GM12878 (cell line): ENCODE data around the gene NAAA. TPM values are rescaled to one million over a fixed set of nuclear protein-coding genes. Genes with fewer than 3 reads are reported as not detected.
"Not testable (repeated sequence)": the region's sequence is repeated elsewhere in the genome, so short reads cannot be mapped to it uniquely, and the experiment has no call there.

Experiments
- ATAC-seq: fragments of 200-7000 bp; cut with Tn5 transposase; 3 replicates; pipeline ENCODE4 v1.9.1; 2020; ENCODE audit warnings: mild to moderate bottlenecking, moderate library complexity
- BruUV-seq: library from RNA; stranded (reverse); fragments of 400-500 nt; replicated peaks from 2 replicates; lab custom pipeline; 2021; lab: Mats Ljungman, UMichigan
- CTCF ChIA-PET: fragments of 300-600 bp; sonication (Branson Sonifier 250); formaldehyde crosslinking; extraction: SDS; loops from one replicate; lab custom pipeline; 2021; ENCODE audit warnings: inconsistent platforms; lab: Yijun Ruan, JAX
- POLR2A ChIA-PET: fragments of 350-600 bp; formaldehyde crosslinking; extraction: SDS; loops from one replicate; lab custom pipeline; 2021; ENCODE audit warnings: inconsistent platforms; lab: Charles Lee
- RAD21 ChIA-PET: fragments of 300-600 bp; sonication (Branson Sonifier 250); formaldehyde crosslinking; loops from one replicate; lab custom pipeline; 2023; ENCODE audit warnings: antibody characterized with exemption; ENCODE audit not compliant: unreplicated experiment; lab: Charles Lee
- SMC1A ChIA-PET: fragments of 300-600 bp; sonication (Branson Sonifier 250); formaldehyde crosslinking; loops from one replicate; lab custom pipeline; 2023; ENCODE audit not compliant: unreplicated experiment, uncharacterized antibody; lab: Charles Lee
- DNase-seq: peaks from one replicate; pipeline ENCODE4 v3.0.0-alpha.2; 2011; ENCODE audit warnings: low read depth, low spot score
- FAIRE-seq: peaks from 3 replicates; lab custom pipeline; 2011; peaks lifted over from hg19 to GRCh38; lab: Jason Lieb, UNC
- H2AFZ ChIP-seq: 2 replicates; pipeline ENCODE4 v1.6.0; 2011; ENCODE audit warnings: low read depth, low read length, control low read depth; ENCODE audit not compliant: control insufficient read depth
- H3K27ac ChIP-seq: 2 replicates; pipeline ENCODE4 v1.5.1; 2011; ENCODE audit warnings: control low read depth; ENCODE audit not compliant: control insufficient read depth, insufficient read depth
- H3K27me3 ChIP-seq, 2 experiments: replicated peaks in 1 of 2; 2 replicates each; pipeline versions ENCODE4 v1.6.0 to v1.6.1; 2011; ENCODE audit warnings: low read length in 1 of 2; ENCODE audit not compliant: control insufficient read depth in 2 of 2, insufficient read depth in 2 of 2
- H3K36me3 ChIP-seq, 2 experiments: 2 replicates each; pipeline ENCODE4 v1.5.1; 2011; ENCODE audit warnings: low read length in 1 of 2; ENCODE audit not compliant: control insufficient read depth in 2 of 2, insufficient read depth in 2 of 2
- H3K4me1 ChIP-seq: 2 replicates; pipeline ENCODE4 v1.6.1; 2011; ENCODE audit warnings: mild to moderate bottlenecking, low read length, moderate library complexity, mixed read lengths; ENCODE audit not compliant: control insufficient read depth, insufficient read depth
- H3K4me2 ChIP-seq: 2 replicates; pipeline ENCODE4 v1.6.0; 2011; ENCODE audit warnings: control low read depth; ENCODE audit not compliant: control insufficient read depth, insufficient read depth
- H3K4me3 ChIP-seq: fragments of 200-600 bp; sonication (generic); 2 replicates; pipeline ENCODE4 v1.5.1; 2016
- H3K79me2 ChIP-seq: 2 replicates; pipeline ENCODE4 v1.6.0; 2011; ENCODE audit warnings: low read length; ENCODE audit not compliant: control insufficient read depth, insufficient read depth
- H3K9ac ChIP-seq: 2 replicates; pipeline ENCODE4 v1.8.0; 2011; ENCODE audit warnings: low read length, control low read depth, mixed read lengths; ENCODE audit not compliant: control insufficient read depth, insufficient read depth
- H3K9me3 ChIP-seq: replicated peaks from 3 replicates; pipeline ENCODE4 v1.5.1; 2011; ENCODE audit warnings: mild to moderate bottlenecking, low read length; ENCODE audit not compliant: control insufficient read depth, insufficient read depth
- H4K20me1 ChIP-seq: 2 replicates; pipeline ENCODE4 v1.6.0; 2011; ENCODE audit not compliant: control insufficient read depth, insufficient read depth
- SIN3A ChIP-seq: IDR thresholded peaks from 2 replicates; pipeline ENCODE4 v1.6.1; 2012; ENCODE audit warnings: low read depth, low read length, improper control_type of control experiment
- WGBS: methylation state at CpG from one replicate; pipeline ENCODE4 v1.1.6; 2016; ENCODE audit warnings: low lambda C conversion rate; ENCODE audit not compliant: insufficient replicate concordance, insufficient coverage; ENCODE audit errors: missing lambda C conversion rate; 5-methylcytosine and 5-hydroxymethylcytosine counted together
- in situ Hi-C: fragments of 300-500 bp; cut with MboI; formaldehyde crosslinking; loops from 9 replicates; pipeline ENCODE4 v1.14.3; 2018; ENCODE audit warnings: mixed read lengths
- intact Hi-C: fragments of 100-400 bp; cut with micrococcal nuclease; formaldehyde crosslinking; loops from one replicate; pipeline ENCODE4 v1.14.2; 2022; ENCODE audit not compliant: unreplicated experiment
- polyA plus RNA-seq, 11 experiments: library from polyadenylated mRNA; depleted of rRNA in 4 of 11; unstranded in 6 of 11; stranded (reverse) in 5 of 11; fragments of >200 nt; fragmentation: Nextera tagmentation in 4 of 11; fragmentation: Illumina TruSeq in 1 of 11; extraction: Ambion mirVana in 4 of 11; extraction: Trizol in 1 of 11; gene quantifications; 1 replicate in 1 of 11; 2 replicates in 10 of 11; pipeline versions ENCODE4 v1.2.1 to v1.2.3, GENCODE V29; 2011 to 2016; ENCODE audit warnings: inconsistent platforms in 2 of 11, missing spikeins in 2 of 11, low read depth in 1 of 11
- total RNA-seq, 4 experiments: library from RNA; depleted of rRNA in 3 of 4; stranded (reverse); fragments of >200 nt in 3 of 4; fragmentation: Illumina TruSeq in 1 of 4; extraction: Trizol in 1 of 4; gene quantifications; 2 replicates each; pipeline versions ENCODE4 v1.2.1 to v1.2.3, GENCODE V29; 2013 to 2021

The NAAA gene
- total and polyA plus RNA-seq, 10 of the 15 experiments (the other 5 are each of a cell fraction or from before 2014, with no cell fraction given): 0.60 to 4.9 (median 2.6) TPM

DNA sequence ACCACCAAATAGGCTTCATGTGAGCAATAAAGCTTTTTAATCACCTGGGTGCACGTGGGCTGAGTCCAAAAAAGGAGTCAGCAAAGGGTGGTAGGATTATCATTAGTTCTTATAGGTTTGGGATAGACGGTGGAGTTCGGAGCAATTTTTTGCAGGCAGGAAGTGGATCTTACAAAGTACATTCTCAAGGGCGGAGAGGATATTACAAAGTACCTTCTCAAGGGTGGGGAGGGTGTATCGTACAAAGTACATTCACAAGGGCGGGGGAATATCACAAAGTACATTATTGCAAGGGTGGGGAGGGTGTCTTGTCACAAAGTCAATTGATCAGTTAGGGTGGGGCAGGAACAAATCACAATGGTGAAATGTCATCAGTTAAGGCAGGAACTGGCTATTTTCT, 30.0 kb downstream of the NAAA start:
- intact Hi-C loops: loop anchor here (5.0 kb wide), 1 partner anchor 171 kb away; no protein-coding TSS in a partner anchor
- H3K79me2 ChIP-seq, H3K4me1 ChIP-seq, BruUV-seq, H2AFZ ChIP-seq, H4K20me1 ChIP-seq, RAD21 ChIA-PET, H3K27me3 ChIP-seq, H3K27ac ChIP-seq, SMC1A ChIA-PET, POLR2A ChIA-PET, ATAC-seq, in situ Hi-C loops, H3K9me3 ChIP-seq, H3K9ac ChIP-seq, DNase-seq, H3K4me3 ChIP-seq, H3K4me2 ChIP-seq, FAIRE-seq, H3K36me3 ChIP-seq: not testable (repeated sequence)
- CTCF ChIA-PET: interaction anchor here (0.6 to 4.0 kb wide), 2 partner anchors 16 to 1949 kb away, joined by 3 to 26 read pairs; no protein-coding TSS in a partner anchor
- WGBS: 69% methylated on average over 6 of the region's 6 CpGs

DNA sequence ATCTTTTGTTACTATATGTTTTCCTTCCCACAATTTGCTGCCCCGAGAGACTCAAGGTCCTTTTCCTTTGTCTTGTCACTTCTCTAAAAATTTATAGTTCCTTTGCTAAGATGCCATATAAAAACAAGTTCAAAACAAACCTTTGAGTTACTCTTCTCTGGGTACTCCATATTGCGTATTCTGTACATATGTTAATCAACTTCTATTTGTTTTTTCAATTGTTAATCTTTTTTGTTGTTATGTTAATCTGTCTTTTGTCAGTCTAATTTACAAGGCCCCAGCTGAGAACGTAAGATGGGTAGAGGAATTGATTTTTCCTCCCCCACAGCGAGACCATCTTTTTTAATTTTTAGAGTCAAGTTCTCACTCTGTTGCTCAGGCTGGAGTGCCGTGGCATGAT, 31.4 kb downstream of the NAAA start:
- H4K20me1 ChIP-seq: no peaks in the 10 kb centered on the region
- no peak for FAIRE-seq

More for the DNA sequence above, 31.4 kb downstream of the NAAA start:
- no peaks in the 10 kb centered on the region for H3K36me3 ChIP-seq
- H3K4me1 ChIP-seq: no peaks in the 10 kb centered on the region
- RAD21 ChIA-PET: no interaction called here
- POLR2A ChIA-PET: no interaction called here
- 61% methylated on average over 5 of the region's 5 CpGs for WGBS
- no peak overlapping the region for H3K27ac ChIP-seq
- H3K4me2 ChIP-seq: no peak overlapping the region
- no peaks in the 10 kb centered on the region; a peak in 1 of 4 replicates for H3K27me3 ChIP-seq
- no peak overlapping the region for H3K9ac ChIP-seq
- H3K79me2 ChIP-seq: no peaks in the 10 kb centered on the region
- DNase-seq: no peak
- H2AFZ ChIP-seq: no peak overlapping the region
- SMC1A ChIA-PET: interaction anchor here (1.6 kb wide), 1 partner anchor 14 kb away, joined by 5 read pairs; no protein-coding TSS in a partner anchor
- BruUV-seq: no TSS peak
- CTCF ChIA-PET: interaction anchor here (0.6 to 4.0 kb wide), 2 partner anchors 15 to 127 kb away, joined by 3 to 26 read pairs; no protein-coding TSS in a partner anchor
- no peak for ATAC-seq
- no peak overlapping the region for H3K4me3 ChIP-seq
- intact Hi-C loops (no loop called here), in situ Hi-C loops (no loop called here)
- no peaks in the 10 kb centered on the region for H3K9me3 ChIP-seq
- no peak for TF ChIP-seq SIN3A
